NB4 (cell line): ENCODE measurements around the gene DMKN.

ENCODE experiments used
- DNase-seq: peaks from one replicate; pipeline ENCODE4 v3.0.0; 2010; ENCODE audit warnings: low read depth
- H3K4me3 ChIP-seq: one replicate; pipeline ENCODE4 v1.5.1; 2011; ENCODE audit warnings: mild to moderate bottlenecking, low read depth, low read length, moderate library complexity
- CTCF ChIP-seq: IDR thresholded peaks from one replicate; pipeline ENCODE4 v1.5.1; 2012; ENCODE audit warnings: low read depth, low read length
- MAX ChIP-seq: IDR thresholded peaks from 2 replicates; pipeline ENCODE4 v1.6.1; 2011; ENCODE audit warnings: low read depth, low read length
- MYC ChIP-seq: IDR thresholded peaks from 2 replicates; pipeline ENCODE4 v1.6.1; 2011; ENCODE audit warnings: low read depth, low read length
- POLR2A ChIP-seq: IDR thresholded peaks from 2 replicates; pipeline ENCODE4 v1.6.1; 2011; ENCODE audit warnings: mild to moderate bottlenecking; ENCODE audit not compliant: insufficient read length; ENCODE audit errors: extremely low read depth

The DMKN gene

DNA sequence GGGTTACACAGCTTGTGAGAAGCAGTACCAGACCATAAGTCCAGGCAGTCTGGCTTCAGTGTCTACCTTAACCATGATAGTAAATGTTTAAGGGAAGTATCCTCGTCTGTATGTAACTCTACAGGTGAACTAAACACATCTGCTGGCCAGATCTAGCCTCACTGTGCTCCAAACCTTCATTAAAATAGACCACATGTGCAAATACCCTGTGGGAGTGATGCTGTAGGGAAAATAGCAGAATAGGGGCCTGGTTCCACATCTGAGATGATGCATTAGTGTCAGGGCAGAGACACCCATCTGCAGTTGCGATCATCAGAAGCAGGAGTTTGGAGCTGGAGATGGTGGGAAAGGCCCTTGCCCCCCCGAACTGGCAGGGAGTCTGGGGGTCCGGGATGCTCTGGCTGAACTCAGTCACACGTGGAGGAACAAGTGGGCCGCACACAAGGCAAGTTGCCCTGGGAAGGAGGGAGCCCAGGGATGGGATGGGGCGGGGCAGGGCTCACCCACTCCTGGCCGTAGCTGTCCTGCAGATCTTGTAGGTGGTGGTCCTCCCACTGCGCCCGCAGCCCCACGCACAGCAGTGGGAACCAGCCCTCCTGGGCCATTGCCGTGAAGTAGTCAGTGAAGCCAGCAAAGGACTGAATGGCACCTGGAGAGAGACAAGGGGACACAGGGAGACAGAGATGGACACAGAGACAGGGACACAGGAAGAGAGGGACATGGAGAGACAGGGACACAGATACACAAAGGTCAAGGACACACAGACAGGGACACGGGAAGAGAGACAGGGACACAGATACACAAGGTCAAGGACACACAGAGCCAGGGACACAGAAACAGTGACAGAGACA, 39.3 kb upstream of the DMKN start:
- TF ChIP-seq MAX (no peak), MYC (no peak), POLR2A (no peak), CTCF (no peak)
- no peak for DNase-seq
- no peak overlapping the region for H3K4me3 ChIP-seq

DNA sequence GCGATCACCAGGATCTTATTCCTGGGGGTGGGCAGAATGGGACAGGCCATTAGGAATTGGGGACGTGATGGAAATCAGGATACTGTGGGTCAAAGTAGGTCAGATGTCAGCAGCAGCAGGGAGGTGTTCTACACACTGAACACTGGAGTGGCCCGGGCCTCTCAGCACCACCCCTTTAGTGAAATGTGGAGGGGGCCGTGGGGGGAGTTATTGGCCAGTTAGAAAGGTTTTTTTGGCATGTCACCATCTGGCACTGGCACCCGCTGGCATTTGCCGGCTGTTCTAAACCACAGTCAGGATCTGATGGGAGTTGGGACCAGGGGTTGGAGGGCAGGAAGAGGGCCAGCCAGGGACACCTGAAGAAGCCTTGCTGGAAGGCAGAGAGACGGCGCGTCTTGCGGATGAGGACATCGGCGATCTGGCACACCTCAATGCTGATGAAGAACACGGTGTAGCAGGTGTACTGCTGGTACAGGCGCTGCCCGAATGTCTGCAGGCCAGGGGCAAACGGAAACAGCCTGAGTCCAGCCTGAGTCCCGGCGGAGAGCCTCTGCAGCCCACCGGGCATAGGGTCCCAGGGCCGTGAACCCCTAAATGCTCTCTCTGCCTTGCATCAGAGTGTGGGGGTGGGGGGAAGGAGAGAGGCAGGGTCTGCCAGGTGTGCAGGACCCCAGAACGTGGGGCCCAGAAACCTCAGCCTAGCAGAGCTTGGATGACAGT, 37.8 kb upstream of the DMKN start:
- H3K4me3 ChIP-seq, result no peak overlapping the region
- TF ChIP-seq CTCF, result no peak
- no peak for DNase-seq

DNA sequence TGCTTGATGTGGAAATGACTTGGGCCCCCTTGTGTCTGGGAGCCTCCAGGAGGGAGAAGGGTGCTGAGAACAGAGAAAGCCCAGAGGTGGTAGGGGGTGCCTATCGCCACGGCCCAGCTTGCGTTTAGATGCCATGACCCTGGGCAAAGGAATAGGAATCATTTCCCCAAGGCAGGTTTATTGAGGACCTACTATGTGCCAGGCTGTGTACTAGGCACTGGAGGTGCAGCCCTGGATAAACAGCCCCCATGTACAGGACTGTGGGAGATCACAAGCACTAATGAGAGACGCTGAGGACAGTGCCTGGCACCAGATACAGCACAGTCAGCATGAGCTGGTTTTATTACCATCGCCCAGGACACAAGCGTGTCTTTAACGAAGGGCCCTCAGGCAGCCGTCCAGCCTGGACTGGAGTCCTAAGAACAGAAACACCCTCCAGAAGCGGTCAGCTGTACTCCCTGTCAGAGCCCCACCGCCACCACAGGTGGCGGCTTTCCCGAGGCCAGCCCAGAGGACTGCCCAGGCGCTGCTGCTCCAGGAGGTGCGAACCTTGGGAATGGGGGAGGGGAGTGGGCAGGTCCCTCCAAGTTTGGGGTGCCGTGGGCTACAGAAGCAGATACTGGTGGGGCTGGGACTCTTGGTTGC, 36.6 kb upstream of the DMKN start:
- no peak overlapping the region for H3K4me3 ChIP-seq
- no peak for DNase-seq
- TF ChIP-seq POLR2A, result no peak
- no peak for TF ChIP-seq CTCF
- TF ChIP-seq MYC, result no peak
- TF ChIP-seq MAX, result no peak

DNA sequence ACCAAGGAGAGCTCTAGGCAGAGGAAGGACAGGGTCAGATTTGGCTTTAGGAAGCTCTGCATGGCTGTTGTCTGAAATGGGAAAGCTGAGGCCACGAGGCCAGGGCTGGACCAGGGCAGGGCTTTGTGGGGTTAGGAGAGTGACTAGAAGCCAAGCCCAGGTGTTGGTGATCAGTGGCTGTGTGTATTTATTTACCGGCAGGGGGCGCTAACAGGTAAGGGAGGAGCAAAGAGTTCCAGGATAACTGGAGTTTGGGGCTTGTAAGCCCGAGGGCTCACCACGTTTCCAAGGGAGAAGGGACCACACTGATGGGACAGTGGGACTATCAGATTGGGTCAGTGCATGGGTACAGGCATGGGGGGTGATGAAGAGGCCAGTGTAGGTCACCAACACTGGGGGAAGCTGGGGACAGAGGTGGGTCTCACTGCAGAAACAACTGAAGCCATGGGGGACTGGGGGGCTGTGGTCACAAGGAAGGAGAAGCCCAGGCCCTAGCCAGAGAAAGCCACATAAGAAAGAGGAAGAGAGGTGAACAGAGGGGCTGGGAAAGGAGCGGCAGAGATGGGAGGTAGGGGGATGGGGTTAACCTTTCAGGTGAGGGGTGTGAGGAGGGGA, 35.8 kb upstream of the DMKN start:
- no peak overlapping the region for H3K4me3 ChIP-seq
- TF ChIP-seq CTCF (peak; percentile 51), POLR2A (no peak)
- DNase-seq, result peak; percentile 60

DNA sequence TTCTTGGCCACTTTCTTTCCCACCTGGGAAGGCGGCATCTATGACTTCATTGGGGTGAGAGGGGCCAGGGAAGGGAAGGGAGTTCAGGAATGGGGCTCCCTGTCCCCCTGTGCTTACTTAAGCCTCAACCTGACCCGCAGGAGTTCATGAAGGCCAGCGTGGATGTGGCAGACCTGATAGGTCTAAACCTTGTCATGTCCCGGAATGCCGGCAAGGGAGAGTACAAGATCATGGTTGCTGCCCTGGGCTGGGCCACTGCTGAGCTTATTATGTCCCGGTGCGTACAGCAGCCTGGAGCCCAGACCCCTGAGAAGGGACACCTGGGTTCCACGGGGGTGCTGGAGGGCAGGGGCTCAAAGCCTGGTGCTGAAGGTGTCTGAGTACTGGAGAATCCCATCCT, 33.1 kb upstream of the DMKN start:
- H3K4me3 ChIP-seq, result peak overlapping the region; percentile 73
- no peak for DNase-seq
- no peak for TF ChIP-seq MAX
- no peak for TF ChIP-seq CTCF
